Neural cell (in vitro differentiated cells): Measurements from ENCODE around the gene FGGY. TPM values are rescaled to one million over a fixed set of nuclear protein-coding genes. Genes with fewer than 3 reads are reported as not detected.

Source experiments
- H2AFZ ChIP-seq: fragments of 200-600, 300-800 bp; sonication (generic), shearing (Covaris generic); 2 replicates; pipeline ENCODE4 v1.6.0; 2014; ENCODE audit warnings: low read depth, mild to moderate bottlenecking, antibody characterized with exemption, low read length, moderate library complexity
- H3F3A ChIP-seq: fragments of 200-600 bp; shearing (Covaris generic); 2 replicates; pipeline ENCODE4 v1.6.1; 2016; ENCODE audit warnings: mild to moderate bottlenecking, moderate library complexity, mixed read lengths, antibody characterized with exemption, low read length; ENCODE audit not compliant: insufficient read depth, poor library complexity, severe bottlenecking
- H3K27ac ChIP-seq: fragments of 200-600, 300-800 bp; sonication (generic), shearing (Covaris generic); 2 replicates; pipeline ENCODE4 v1.5.1; 2014; ENCODE audit warnings: mild to moderate bottlenecking, low read length, moderate library complexity
- H3K27me3 ChIP-seq: fragments of 300-800, 200-600 bp; sonication (generic), shearing (Covaris generic); 2 replicates; pipeline ENCODE4 v1.6.0; 2014; ENCODE audit warnings: mild to moderate bottlenecking, low read depth, low read length, moderate library complexity; ENCODE audit not compliant: insufficient read depth
- H3K36me3 ChIP-seq: fragments of 300-800, 200-600 bp; sonication (generic), shearing (Covaris generic); 2 replicates; pipeline ENCODE4 v1.5.1; 2014; ENCODE audit warnings: mild to moderate bottlenecking, antibody characterized with exemption, low read length, moderate library complexity; ENCODE audit not compliant: insufficient read depth
- H3K4me2 ChIP-seq: fragments of 300-800, 200-600 bp; sonication (generic), shearing (Covaris generic); 2 replicates; pipeline ENCODE4 v1.6.0; 2014; ENCODE audit warnings: mild to moderate bottlenecking, low read length
- H3K4me3 ChIP-seq: fragments of 300-800, 200-600 bp; sonication (generic), shearing (Covaris generic); 2 replicates; pipeline ENCODE4 v1.5.1; 2014; ENCODE audit warnings: mild to moderate bottlenecking, low read length, moderate library complexity
- H3K79me2 ChIP-seq: fragments of 200-600 bp; shearing (Covaris generic); replicated peaks from 2 replicates; pipeline ENCODE4 v1.6.0; 2014; ENCODE audit warnings: mild to moderate bottlenecking, low read length, moderate library complexity; ENCODE audit not compliant: insufficient read depth
- H3K9ac ChIP-seq: fragments of 300-800, 200-600 bp; sonication (generic), shearing (Covaris generic); 2 replicates; pipeline ENCODE4 v1.6.1; 2016; ENCODE audit warnings: mild to moderate bottlenecking, low read length, mixed read lengths
- H3K9me2 ChIP-seq: fragments of 200-600 bp; shearing (Covaris generic); 2 replicates; pipeline ENCODE4 v1.6.1; 2016; ENCODE audit warnings: mild to moderate bottlenecking, low read length, mixed read lengths; ENCODE audit not compliant: insufficient read depth
- H3K9me3 ChIP-seq: fragments of 200-600, 300-800 bp; sonication (generic), shearing (Covaris generic); 2 replicates; pipeline ENCODE4 v1.6.1; 2016; ENCODE audit warnings: mild to moderate bottlenecking, mixed run types, low read length, moderate library complexity, mixed read lengths
- H4K20me1 ChIP-seq: fragments of 200-600 bp; shearing (Covaris generic); 2 replicates; pipeline ENCODE4 v1.6.1; 2016; ENCODE audit warnings: mild to moderate bottlenecking, mixed run types; ENCODE audit not compliant: insufficient read depth
- EP300 ChIP-seq: fragments of 450-650 bp; conservative IDR thresholded peaks from 2 replicates; pipeline ENCODE4 v1.6.1; 2014; ENCODE audit warnings: antibody characterized with exemption, mild to moderate bottlenecking, moderate library complexity; ENCODE audit not compliant: poor library complexity, severe bottlenecking
- EZH2 ChIP-seq: fragments of 200-600, 300-800 bp; shearing (Covaris generic), sonication (generic); IDR thresholded peaks from 2 replicates; pipeline ENCODE4 v1.6.1; 2014; ENCODE audit warnings: antibody characterized with exemption, low read length, borderline replicate concordance, mild to moderate bottlenecking; ENCODE audit not compliant: insufficient read depth, poor library complexity, severe bottlenecking
- MXI1 ChIP-seq: fragments of 450-650 bp; conservative IDR thresholded peaks from 2 replicates; pipeline ENCODE4 v1.6.1; 2014; ENCODE audit warnings: antibody characterized with exemption, mild to moderate bottlenecking; ENCODE audit not compliant: poor library complexity, severe bottlenecking
- POLR2AphosphoS5 ChIP-seq: IDR thresholded peaks from 2 replicates; pipeline ENCODE4 v1.6.1; 2012
- RAD21 ChIP-seq: fragments of 450-650 bp; conservative IDR thresholded peaks from 2 replicates; pipeline ENCODE4 v1.6.1; 2014; ENCODE audit warnings: antibody characterized with exemption, mild to moderate bottlenecking, moderate library complexity
- SMC3 ChIP-seq: fragments of 450-650 bp; conservative IDR thresholded peaks from 2 replicates; pipeline ENCODE4 v1.6.1; 2014; ENCODE audit warnings: antibody characterized with exemption, mild to moderate bottlenecking, moderate library complexity; ENCODE audit not compliant: poor library complexity
- TAF1 ChIP-seq: IDR thresholded peaks from 2 replicates; pipeline ENCODE4 v1.6.1; 2012; ENCODE audit warnings: low read depth
- polyA plus RNA-seq: library from polyadenylated mRNA; depleted of rRNA; stranded (reverse); fragments of >200 nt; gene quantifications from 2 replicates; pipeline ENCODE4 v1.2.3, GENCODE V29; 2014
- TF ChIP-seq, protein P1 (sequence below): IDR thresholded peaks from 2 replicates; pipeline ENCODE4 v1.6.1; 2012; ENCODE audit warnings: borderline replicate concordance
- TF ChIP-seq, protein P2 (sequence below): fragments of 450-650 bp; IDR thresholded peaks from 2 replicates; pipeline ENCODE4 v1.5.1; 2014; ENCODE audit warnings: antibody characterized with exemption, mild to moderate bottlenecking, moderate library complexity; ENCODE audit not compliant: poor library complexity, severe bottlenecking

The FGGY gene
- polyA plus RNA-seq, 1 donor from 2014 or later, result 7.4 TPM

GRCh38 chr1:59678040-59678439 lies 381.1 kb downstream of the FGGY start:
- no peak overlapping the region for H3K9ac ChIP-seq
- H3F3A ChIP-seq, result peaks cover 7% of the 10 kb centered on the region
- H3K79me2 ChIP-seq, result no peaks in the 10 kb centered on the region
- H3K27ac ChIP-seq, result no peak overlapping the region
- H3K9me2 ChIP-seq, result no peaks in the 10 kb centered on the region
- H3K4me2 ChIP-seq, result no peak overlapping the region
- no peaks in the 10 kb centered on the region for H4K20me1 ChIP-seq
- no peak for TF ChIP-seq RAD21
- no peak for TF ChIP-seq MXI1
- TF ChIP-seq EP300, result no peak
- no peak for TF ChIP-seq EZH2
- no peak for TF ChIP-seq SMC3
- TF ChIP-seq TAF1, result no peak
- TF ChIP-seq, protein P1, sequence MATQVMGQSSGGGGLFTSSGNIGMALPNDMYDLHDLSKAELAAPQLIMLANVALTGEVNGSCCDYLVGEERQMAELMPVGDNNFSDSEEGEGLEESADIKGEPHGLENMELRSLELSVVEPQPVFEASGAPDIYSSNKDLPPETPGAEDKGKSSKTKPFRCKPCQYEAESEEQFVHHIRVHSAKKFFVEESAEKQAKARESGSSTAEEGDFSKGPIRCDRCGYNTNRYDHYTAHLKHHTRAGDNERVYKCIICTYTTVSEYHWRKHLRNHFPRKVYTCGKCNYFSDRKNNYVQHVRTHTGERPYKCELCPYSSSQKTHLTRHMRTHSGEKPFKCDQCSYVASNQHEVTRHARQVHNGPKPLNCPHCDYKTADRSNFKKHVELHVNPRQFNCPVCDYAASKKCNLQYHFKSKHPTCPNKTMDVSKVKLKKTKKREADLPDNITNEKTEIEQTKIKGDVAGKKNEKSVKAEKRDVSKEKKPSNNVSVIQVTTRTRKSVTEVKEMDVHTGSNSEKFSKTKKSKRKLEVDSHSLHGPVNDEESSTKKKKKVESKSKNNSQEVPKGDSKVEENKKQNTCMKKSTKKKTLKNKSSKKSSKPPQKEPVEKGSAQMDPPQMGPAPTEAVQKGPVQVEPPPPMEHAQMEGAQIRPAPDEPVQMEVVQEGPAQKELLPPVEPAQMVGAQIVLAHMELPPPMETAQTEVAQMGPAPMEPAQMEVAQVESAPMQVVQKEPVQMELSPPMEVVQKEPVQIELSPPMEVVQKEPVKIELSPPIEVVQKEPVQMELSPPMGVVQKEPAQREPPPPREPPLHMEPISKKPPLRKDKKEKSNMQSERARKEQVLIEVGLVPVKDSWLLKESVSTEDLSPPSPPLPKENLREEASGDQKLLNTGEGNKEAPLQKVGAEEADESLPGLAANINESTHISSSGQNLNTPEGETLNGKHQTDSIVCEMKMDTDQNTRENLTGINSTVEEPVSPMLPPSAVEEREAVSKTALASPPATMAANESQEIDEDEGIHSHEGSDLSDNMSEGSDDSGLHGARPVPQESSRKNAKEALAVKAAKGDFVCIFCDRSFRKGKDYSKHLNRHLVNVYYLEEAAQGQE, result no peak
- TF ChIP-seq POLR2AphosphoS5, result no peak
- TF ChIP-seq, protein P2, sequence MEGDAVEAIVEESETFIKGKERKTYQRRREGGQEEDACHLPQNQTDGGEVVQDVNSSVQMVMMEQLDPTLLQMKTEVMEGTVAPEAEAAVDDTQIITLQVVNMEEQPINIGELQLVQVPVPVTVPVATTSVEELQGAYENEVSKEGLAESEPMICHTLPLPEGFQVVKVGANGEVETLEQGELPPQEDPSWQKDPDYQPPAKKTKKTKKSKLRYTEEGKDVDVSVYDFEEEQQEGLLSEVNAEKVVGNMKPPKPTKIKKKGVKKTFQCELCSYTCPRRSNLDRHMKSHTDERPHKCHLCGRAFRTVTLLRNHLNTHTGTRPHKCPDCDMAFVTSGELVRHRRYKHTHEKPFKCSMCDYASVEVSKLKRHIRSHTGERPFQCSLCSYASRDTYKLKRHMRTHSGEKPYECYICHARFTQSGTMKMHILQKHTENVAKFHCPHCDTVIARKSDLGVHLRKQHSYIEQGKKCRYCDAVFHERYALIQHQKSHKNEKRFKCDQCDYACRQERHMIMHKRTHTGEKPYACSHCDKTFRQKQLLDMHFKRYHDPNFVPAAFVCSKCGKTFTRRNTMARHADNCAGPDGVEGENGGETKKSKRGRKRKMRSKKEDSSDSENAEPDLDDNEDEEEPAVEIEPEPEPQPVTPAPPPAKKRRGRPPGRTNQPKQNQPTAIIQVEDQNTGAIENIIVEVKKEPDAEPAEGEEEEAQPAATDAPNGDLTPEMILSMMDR, result no peak
- no peaks in the 10 kb centered on the region for H3K36me3 ChIP-seq
- H3K4me3 ChIP-seq, result no peak overlapping the region
- H3K9me3 ChIP-seq, result no peaks in the 10 kb centered on the region
- H2AFZ ChIP-seq, result no peak overlapping the region
- no peaks in the 10 kb centered on the region for H3K27me3 ChIP-seq

DNA sequence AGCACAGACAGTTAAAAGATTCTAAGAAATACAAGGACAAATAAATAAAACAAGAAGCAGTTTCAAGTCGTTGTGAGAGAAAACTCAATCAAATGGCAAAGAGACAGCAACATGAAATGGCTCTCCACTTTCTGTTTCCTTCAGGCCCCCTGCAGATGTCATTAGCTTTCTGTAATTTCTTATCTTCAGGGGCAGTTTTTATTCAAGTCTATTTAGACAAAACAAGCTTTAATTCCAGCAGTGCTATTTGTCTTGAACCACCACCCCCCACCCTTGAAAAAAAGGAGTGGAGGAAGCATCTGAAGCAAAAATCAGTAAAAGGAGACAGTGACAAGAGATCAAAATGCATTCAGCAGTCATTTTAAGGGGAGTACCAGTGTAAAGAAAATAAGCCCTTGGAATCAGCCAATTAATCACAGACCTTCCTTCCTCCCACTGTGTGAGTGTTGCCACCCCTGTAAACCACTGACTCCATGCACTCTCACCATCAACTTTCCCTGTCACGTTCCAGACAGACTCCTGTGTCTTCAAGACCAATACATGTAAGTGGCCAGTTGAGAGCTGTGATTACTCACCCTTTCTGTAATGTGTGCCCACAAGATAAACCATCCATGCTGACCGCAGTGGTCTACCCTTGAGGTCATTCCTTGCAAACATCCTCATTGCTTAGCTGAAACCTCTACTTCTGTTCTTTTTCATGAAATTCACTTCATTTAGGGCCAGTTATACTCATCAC lies 381.8 kb downstream of the FGGY start:
- Histone ChIP-seq H4K20me1 (no peaks in the 10 kb centered on the region), H3K79me2 (no peaks in the 10 kb centered on the region), H3F3A (peaks cover 7% of the 10 kb centered on the region), H3K9ac (no peak overlapping the region), H3K27me3 (no peaks in the 10 kb centered on the region), H3K4me3 (no peak overlapping the region), H3K4me2 (no peak overlapping the region), H2AFZ (no peak overlapping the region), H3K9me3 (no peaks in the 10 kb centered on the region), H3K36me3 (no peaks in the 10 kb centered on the region), H3K27ac (no peak overlapping the region), H3K9me2 (no peaks in the 10 kb centered on the region)
- TF ChIP-seq POLR2AphosphoS5 (peak; percentile 73), EP300 (peak; percentile 40), RAD21 (no peak)
